NT2/D1 (cell line): Measurements from ENCODE around the gene PTPDC1.

Experiments used
- DNase-seq: peaks from one replicate; pipeline ENCODE4 v3.0.0-alpha.2; 2011; ENCODE audit warnings: low read depth, low spot score
- H3K27me3 ChIP-seq: 2 replicates; pipeline ENCODE4 v1.6.0; 2011; ENCODE audit warnings: mild to moderate bottlenecking; ENCODE audit not compliant: insufficient read length, insufficient read depth
- H3K36me3 ChIP-seq: 2 replicates; pipeline ENCODE4 v1.6.1; 2011; ENCODE audit warnings: mild to moderate bottlenecking, low read length, mixed read lengths; ENCODE audit not compliant: insufficient read depth, insufficient read length
- H3K4me1 ChIP-seq: 2 replicates; pipeline ENCODE4 v1.5.1; 2011; ENCODE audit not compliant: insufficient read depth, insufficient read length
- H3K4me3 ChIP-seq: 2 replicates; pipeline ENCODE4 v1.5.1; 2011; ENCODE audit warnings: low read depth; ENCODE audit not compliant: insufficient read length
- H3K9ac ChIP-seq: 2 replicates; pipeline ENCODE4 v1.6.0; 2011; ENCODE audit warnings: low read depth; ENCODE audit not compliant: insufficient read length
- H3K9me3 ChIP-seq: 2 replicates; pipeline ENCODE4 v1.5.1; 2011; ENCODE audit warnings: mild to moderate bottlenecking, low read length; ENCODE audit not compliant: insufficient read depth
- SUZ12 ChIP-seq: IDR thresholded peaks from 2 replicates; pipeline ENCODE4 v1.6.1; 2011; ENCODE audit not compliant: insufficient read length, insufficient read depth; ENCODE audit errors: extremely low read depth
- YY1 ChIP-seq: IDR thresholded peaks from 2 replicates; pipeline ENCODE4 v1.6.1; 2011; ENCODE audit not compliant: insufficient read length, insufficient read depth
- ZNF274 ChIP-seq: IDR thresholded peaks from 2 replicates; pipeline ENCODE4 v1.6.1; 2011; ENCODE audit warnings: mild to moderate bottlenecking, low read depth, low read length

Gene PTPDC1

DNA sequence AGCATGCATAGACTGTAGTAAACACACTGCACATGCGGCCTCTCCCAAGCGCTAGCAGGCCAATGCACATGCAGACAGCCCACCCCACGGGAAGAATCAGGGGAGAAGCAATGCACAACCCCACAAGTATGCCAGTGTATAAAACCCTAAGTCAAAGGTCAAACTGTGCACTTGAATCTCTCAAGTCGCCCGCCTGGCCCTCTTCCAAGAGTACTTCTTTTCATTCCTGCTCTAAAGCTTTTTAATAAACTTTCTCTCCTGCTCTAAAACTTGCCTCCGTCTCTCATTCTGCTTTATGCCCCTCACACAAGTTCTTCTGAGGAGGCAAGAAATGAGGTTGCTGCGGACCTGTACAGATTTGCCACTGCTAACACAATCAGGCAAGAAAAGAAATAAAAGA, 50.4 kb downstream of the PTPDC1 start:
- no peak for DNase-seq
- no peak overlapping the region for H3K4me3 ChIP-seq

DNA sequence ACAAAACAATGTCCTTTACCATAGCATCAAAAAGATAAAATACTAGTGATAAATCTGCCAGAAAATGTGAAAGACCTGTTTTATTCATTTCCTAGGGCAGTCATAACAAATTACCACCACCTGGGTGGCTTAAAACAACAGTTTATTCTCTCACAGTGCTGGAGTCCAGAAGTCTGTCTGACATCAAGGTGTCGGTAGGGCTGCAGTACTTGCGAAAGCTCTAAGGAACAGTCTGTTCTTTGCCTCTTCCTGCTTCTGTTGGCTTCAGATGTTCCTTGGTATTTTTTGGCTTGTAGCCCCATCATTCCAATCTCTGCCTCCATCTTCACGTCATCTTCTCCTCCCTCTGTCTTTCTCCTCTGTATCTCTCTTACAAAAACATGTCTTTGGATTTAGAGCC, 51.0 kb downstream of the PTPDC1 start:
- no peak overlapping the region for H3K9ac ChIP-seq
- TF ChIP-seq SUZ12 (no peak), ZNF274 (no peak), YY1 (no peak)
- H3K36me3 ChIP-seq = no peaks in the 10 kb centered on the region
- no peaks in the 10 kb centered on the region for H3K27me3 ChIP-seq
- H3K9me3 ChIP-seq = peaks cover 7% of the 10 kb centered on the region; the same call in 1 of the 2 replicates
- no peak overlapping the region for H3K4me3 ChIP-seq
- peaks cover 2% of the 10 kb centered on the region for H3K4me1 ChIP-seq
- no peak for DNase-seq

More for the DNA sequence above, 50.4 kb downstream of the PTPDC1 start:
- no peaks in the 10 kb centered on the region for H3K4me1 ChIP-seq
- H3K27me3 ChIP-seq = no peaks in the 10 kb centered on the region
- TF ChIP-seq ZNF274 = no peak
- TF ChIP-seq SUZ12 = no peak
- TF ChIP-seq YY1 = no peak
- H3K9ac ChIP-seq = no peak overlapping the region
- peaks cover 10% of the 10 kb centered on the region for H3K9me3 ChIP-seq
- no peaks in the 10 kb centered on the region for H3K36me3 ChIP-seq

DNA sequence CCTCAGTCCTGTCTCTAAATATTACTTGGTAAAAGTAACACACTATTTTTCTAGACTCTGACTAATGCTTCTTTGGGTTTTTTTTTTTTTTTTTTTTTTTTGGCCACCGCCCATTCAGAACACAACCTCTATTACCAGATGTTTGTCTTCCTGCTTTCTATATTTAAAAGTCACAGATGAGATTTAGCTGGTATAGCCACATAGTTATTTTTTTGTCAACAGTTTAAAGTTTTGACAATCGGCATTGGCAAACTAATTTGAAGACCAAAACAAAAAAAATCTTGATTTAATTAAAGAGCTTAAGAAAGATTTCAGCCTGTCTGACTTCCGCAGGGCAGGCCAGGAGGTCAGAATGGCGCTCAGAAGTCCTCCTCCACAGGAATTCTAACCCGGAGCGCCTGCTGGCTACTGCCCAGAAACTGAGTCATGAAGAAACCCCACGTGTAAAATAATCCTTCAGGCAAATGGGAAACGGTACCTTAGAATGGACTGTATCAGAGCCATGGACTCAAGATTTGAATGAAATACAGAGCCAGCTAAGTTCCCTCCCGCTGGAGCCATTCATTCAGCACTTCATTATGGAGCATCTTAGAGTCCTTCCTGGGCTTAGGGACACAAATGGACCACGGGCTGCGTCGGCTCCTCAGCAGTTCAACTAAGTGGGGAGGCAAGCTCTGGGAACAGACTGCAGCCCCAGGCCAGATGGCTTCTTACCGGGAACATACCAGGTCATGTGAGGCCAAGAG, 55.6 kb downstream of the PTPDC1 start:
- H3K9ac ChIP-seq = no peak overlapping the region
- TF ChIP-seq ZNF274 (no peak), YY1 (no peak), SUZ12 (no peak)
- no peaks in the 10 kb centered on the region for H3K27me3 ChIP-seq
- peaks cover 12% of the 10 kb centered on the region for H3K4me1 ChIP-seq
- no peak overlapping the region for H3K4me3 ChIP-seq
- DNase-seq = no peak
- no peaks in the 10 kb centered on the region for H3K36me3 ChIP-seq
- no peaks in the 10 kb centered on the region for H3K9me3 ChIP-seq

DNA sequence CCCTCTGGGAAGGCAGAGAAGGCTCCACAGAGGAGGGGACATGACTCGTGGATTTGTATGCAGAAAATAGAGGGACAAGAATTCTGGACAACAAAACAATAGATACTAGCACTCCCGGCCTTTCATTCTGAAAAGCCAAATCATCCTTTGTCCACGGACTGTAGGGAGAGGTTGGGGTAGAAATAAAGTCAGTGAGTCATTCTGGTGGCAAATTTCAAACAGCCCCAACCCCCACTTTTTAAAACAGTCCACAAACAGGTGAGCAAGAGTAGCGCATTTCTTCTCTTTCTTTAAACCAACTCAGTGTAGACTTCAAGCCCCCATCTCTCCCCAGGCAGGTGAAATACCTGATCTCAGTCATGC, 56.1 kb downstream of the PTPDC1 start:
- Histone ChIP-seq H3K36me3 (no peaks in the 10 kb centered on the region), H3K27me3 (no peaks in the 10 kb centered on the region), H3K9me3 (no peaks in the 10 kb centered on the region), H3K9ac (no peak overlapping the region), H3K4me3 (no peak overlapping the region), H3K4me1 (peaks cover 12% of the 10 kb centered on the region)
- no peak for DNase-seq
- no peak for TF ChIP-seq YY1
- no peak for TF ChIP-seq SUZ12
- no peak for TF ChIP-seq ZNF274

DNA sequence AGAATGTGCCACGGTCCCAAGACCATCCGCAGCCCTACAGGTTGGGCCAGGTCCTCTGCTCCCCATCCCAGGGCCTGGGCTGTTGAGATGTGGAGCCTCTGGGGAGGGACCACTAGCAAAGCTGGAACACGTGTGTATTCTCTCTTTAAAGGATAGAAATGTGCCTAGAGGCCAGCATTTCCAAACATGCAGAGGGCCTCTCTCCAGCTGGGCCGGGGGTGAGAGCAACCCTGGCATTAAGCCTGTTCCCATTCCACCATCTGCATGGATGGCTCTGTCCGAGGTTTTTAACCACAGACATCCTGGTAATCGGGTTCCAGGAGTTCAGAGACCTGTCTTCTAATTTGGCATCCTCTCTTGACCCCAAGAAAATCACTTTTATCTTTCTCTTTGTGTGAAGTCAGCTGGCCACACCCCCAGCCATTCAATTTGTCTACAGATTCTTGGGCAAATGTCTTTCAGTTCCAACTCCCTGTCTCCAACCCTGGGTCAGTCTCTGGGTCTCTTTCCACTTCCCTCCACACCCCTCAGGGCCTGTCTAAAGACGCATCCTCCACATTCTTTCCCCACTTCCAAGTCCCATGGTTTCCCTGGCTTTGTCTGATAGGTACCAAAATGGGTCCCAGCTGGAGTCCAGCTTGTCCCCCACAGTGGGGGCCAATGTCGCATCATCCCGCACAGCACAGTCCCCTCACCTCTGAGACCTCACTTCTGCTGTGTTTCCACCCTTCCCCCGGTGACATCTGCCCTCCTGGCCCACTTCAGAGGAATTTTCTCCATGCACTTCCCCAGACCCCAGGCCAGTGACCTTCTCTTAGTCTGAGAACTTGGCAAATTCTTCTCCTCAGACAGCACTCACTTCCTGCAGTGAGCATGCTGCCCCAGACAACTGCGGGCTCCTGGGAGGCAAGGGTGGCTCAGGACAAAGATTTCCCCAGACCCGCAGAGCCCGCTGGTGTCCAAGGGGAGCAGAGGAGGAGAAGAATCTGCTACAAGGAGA, 56.8 kb downstream of the PTPDC1 start:
- no peaks in the 10 kb centered on the region for H3K9me3 ChIP-seq

DNA sequence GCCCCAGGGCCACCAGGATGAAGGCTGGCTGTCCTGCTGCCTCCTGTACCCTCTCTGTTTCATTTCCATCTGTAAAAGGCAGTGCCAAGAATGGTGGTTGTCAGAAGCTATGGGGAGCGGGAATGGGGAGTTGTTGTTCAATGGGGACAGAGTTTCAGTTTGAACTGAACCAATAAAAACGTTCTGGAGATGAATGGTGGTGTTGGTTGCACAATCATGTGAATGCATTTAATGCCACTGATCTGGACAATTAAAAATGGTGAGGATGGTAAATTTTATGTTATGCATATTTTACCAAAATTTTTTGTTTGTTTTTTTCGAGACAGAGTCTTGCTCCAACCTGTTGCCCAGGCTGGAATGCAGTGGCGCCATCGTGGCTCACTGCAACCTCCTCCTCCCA, 58.1 kb downstream of the PTPDC1 start:
- Histone ChIP-seq H3K27me3 (no peaks in the 10 kb centered on the region), H3K9ac (no peak overlapping the region), H3K9me3 (no peaks in the 10 kb centered on the region), H3K36me3 (no peaks in the 10 kb centered on the region), H3K4me1 (peaks cover 12% of the 10 kb centered on the region), H3K4me3 (no peak overlapping the region)
- DNase-seq = no peak
- TF ChIP-seq YY1 = no peak
- TF ChIP-seq ZNF274 = no peak
- TF ChIP-seq SUZ12 = no peak

More for the DNA sequence above, 56.8 kb downstream of the PTPDC1 start:
- TF ChIP-seq YY1 (no peak), ZNF274 (no peak), SUZ12 (no peak)
- no peak overlapping the region for H3K9ac ChIP-seq
- H3K4me1 ChIP-seq = peaks cover 12% of the 10 kb centered on the region
- H3K36me3 ChIP-seq = no peaks in the 10 kb centered on the region
- no peak overlapping the region for H3K4me3 ChIP-seq
- no peaks in the 10 kb centered on the region for H3K27me3 ChIP-seq
- no peak for DNase-seq

DNA sequence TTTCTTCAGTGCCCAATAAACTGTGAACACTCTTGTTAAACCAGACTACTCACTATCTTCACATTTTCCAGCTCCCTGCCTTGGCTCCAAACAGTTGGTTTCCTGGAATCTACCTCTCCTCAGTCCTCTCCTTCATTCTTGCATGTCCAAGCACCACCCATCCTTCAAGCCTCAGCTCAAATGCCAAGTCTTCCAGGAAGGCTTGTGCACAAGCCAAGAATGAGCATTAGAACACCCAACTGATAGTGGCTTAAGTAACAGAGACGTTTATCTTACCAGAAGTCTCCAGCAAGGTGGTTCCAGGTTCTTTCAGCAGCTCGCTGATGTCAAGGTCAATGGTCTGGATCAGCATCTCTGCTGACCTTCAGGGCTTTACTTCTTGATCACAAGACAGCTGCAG, 60.1 kb downstream of the PTPDC1 start:
- DNase-seq = no peak

More for the DNA sequence above, 60.1 kb downstream of the PTPDC1 start:
- H3K4me3 ChIP-seq = no peak overlapping the region
- no peaks in the 10 kb centered on the region for H3K36me3 ChIP-seq
- H3K27me3 ChIP-seq = no peaks in the 10 kb centered on the region
- H3K9ac ChIP-seq = no peak overlapping the region
- H3K9me3 ChIP-seq = no peaks in the 10 kb centered on the region
- H3K4me1 ChIP-seq = peaks cover 17% of the 10 kb centered on the region
- TF ChIP-seq YY1 = no peak
- no peak for TF ChIP-seq ZNF274
- no peak for TF ChIP-seq SUZ12
